ENCODE measurements around the gene EXOC3L4.

DNA sequence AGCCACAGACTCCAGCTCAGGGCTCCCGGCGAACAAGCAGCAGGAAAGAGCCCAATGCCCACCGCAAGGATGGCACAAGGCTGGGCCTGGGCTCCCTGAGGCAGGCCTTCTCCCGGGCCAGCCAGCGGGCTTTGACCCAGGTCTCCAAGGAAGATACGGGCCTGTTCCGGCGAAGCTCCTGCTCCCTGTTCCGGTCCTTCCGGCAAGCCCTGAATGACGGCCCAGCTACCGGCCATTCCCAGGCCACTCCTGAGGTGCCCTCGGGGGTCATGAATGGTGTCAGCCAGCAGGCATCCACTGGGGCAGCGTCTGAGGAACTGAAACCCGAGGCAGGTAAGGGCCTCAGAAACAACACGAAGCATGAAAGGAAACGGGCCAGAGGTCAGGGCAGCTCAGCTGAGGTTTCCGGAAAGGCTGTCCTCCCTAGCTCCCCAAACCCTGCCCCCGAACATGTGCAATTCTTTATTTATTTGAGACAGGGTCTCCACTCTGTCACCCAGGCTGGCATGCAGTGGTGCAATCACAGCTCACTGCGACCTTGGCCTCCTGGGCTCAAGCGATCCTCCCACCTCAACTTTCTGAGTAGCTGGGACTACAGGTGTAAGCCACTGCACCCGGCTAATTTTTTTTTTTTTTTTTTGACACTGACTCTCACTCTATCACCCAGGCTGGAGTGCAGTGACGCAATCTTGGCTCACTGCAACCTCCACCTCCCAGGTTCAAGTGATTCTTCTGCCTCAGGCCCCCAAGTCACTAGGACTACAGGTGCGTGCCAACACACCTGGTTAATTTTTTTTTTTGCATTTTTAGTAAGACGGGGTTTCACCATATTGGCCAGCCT, 6.0 kb downstream of the EXOC3L4 start:
- TF ChIP-seq, protein P1, sequence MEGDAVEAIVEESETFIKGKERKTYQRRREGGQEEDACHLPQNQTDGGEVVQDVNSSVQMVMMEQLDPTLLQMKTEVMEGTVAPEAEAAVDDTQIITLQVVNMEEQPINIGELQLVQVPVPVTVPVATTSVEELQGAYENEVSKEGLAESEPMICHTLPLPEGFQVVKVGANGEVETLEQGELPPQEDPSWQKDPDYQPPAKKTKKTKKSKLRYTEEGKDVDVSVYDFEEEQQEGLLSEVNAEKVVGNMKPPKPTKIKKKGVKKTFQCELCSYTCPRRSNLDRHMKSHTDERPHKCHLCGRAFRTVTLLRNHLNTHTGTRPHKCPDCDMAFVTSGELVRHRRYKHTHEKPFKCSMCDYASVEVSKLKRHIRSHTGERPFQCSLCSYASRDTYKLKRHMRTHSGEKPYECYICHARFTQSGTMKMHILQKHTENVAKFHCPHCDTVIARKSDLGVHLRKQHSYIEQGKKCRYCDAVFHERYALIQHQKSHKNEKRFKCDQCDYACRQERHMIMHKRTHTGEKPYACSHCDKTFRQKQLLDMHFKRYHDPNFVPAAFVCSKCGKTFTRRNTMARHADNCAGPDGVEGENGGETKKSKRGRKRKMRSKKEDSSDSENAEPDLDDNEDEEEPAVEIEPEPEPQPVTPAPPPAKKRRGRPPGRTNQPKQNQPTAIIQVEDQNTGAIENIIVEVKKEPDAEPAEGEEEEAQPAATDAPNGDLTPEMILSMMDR (IDR thresholded peaks at IDR 0.05) = no peak
- no peak for TF ChIP-seq POLR2A (IDR thresholded peaks at IDR 0.05)

Data from ovary (tissue), 3 donors.